ENCODE data around the gene KLK2. TPM values are rescaled to one million over a fixed set of nuclear protein-coding genes. Genes with fewer than 3 reads are reported as not detected.

The KLK2 gene
- total RNA-seq, 1 experiment from 2014 or later = not detected

DNA sequence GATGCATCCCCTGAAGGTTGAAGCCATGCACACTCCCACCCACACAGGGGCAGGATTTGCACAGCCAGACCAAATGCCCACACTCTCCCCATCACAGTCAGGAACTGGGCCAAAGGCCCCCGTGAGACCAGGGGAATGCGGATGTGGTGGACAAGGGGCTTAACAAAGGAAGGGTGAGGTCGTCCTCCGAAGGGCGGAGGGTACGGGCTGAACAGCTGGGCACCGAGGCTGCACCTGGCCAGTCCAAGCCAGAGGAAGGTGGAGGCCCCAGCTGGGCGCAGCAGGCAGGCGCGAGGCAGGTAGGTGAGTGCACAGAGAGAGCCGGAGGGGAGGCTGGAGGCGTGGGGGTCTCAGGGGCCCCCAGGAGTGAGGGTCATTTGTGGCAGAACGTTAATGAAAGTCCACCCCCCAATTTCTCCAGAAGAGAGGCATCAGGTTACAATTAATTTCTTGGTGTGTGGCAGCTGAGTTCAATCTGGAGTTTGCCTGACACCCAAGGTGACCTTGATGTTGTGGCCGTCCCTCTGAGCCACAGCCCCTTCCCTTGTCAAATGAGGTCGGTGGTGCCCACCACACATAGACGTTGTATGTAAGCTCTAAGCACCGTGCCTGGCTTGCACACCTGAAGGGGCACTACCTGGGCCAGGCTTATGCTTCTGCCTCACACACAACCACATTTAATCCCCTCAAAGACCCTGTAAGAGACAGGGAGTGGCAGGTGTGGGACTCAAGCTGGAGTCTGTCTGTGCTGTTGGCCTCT is 42.8 kb upstream of the KLK2 start:
- Mint-ChIP-seq H3K4me3 (ENCODE audit: low read depth, unreplicated experiment) (no peak overlapping the region), H3K4me1 (ENCODE audit: low read depth, unreplicated experiment) (no peaks in the 10 kb centered on the region), H3K36me3 (ENCODE audit: insufficient read depth, unreplicated experiment) (peaks cover 1% of the 10 kb centered on the region), H3K9me3 (ENCODE audit: low read depth, unreplicated experiment) (no peaks in the 10 kb centered on the region), H3K27ac (ENCODE audit: unreplicated experiment) (no peak overlapping the region), H3K27me3 (ENCODE audit: unreplicated experiment) (peaks cover 76% of the 10 kb centered on the region)
- CTCF ChIA-PET = no interaction called here
- BruUV-seq (replicated peaks) = no TSS peak
- DNase-seq = no peak
- intact Hi-C loops (cut with micrococcal nuclease; ENCODE audit: unreplicated experiment) = no loop called here
- TF ChIP-seq CTCF (IDR thresholded peaks at IDR 0.05; ENCODE audit: unreplicated experiment) = no peak

- no peak for TF ChIP-seq CTCF (IDR thresholded peaks at IDR 0.05; ENCODE audit: unreplicated experiment)
- H3K9me3 Mint-ChIP-seq (ENCODE audit: low read depth, unreplicated experiment) = no peaks in the 10 kb centered on the region
- no peak overlapping the region for H3K27ac Mint-ChIP-seq (ENCODE audit: unreplicated experiment)
- CTCF ChIA-PET = no interaction called here
- intact Hi-C loops (cut with micrococcal nuclease; ENCODE audit: unreplicated experiment) = no loop called here
- BruUV-seq (replicated peaks) = no TSS peak
- DNase-seq = no peak
- no peak overlapping the region for H3K4me3 Mint-ChIP-seq (ENCODE audit: low read depth, unreplicated experiment)
- H3K4me1 Mint-ChIP-seq (ENCODE audit: low read depth, unreplicated experiment) = no peaks in the 10 kb centered on the region
- peaks cover 7% of the 10 kb centered on the region for H3K36me3 Mint-ChIP-seq (ENCODE audit: insufficient read depth, unreplicated experiment)
- H3K27me3 Mint-ChIP-seq (ENCODE audit: unreplicated experiment) = peaks cover 75% of the 10 kb centered on the region
These were observed 42.2 kb upstream of the KLK2 start for GRCh38 chr19:50831026-50831396.

DNA sequence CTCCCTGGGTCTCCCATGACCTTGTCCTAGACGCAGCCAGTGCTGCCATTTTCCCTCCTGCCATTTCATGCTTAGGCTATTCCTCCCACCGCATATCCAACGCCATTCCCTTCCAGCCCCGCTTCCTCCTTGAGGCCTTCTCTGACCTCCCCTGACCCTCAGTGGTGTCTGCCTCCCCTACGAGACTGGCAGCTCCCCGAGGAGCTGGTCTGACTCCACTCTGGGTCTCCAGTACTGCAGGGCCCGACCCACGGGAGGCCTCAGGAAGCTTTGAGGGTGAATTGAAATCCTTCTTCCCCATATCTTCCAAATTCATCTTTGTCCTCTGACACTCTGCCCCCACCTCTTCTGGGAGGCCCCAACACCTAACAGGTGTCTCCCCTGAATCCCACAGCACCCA is 40.6 kb upstream of the KLK2 start:
- CTCF ChIA-PET = no interaction called here
- no peak for TF ChIP-seq CTCF (IDR thresholded peaks at IDR 0.05; ENCODE audit: unreplicated experiment)
- Mint-ChIP-seq H3K36me3 (ENCODE audit: insufficient read depth, unreplicated experiment) (peaks cover 21% of the 10 kb centered on the region), H3K4me3 (ENCODE audit: low read depth, unreplicated experiment) (no peak overlapping the region), H3K27me3 (ENCODE audit: unreplicated experiment) (peaks cover 75% of the 10 kb centered on the region), H3K9me3 (ENCODE audit: low read depth, unreplicated experiment) (no peaks in the 10 kb centered on the region), H3K27ac (ENCODE audit: unreplicated experiment) (no peak overlapping the region), H3K4me1 (ENCODE audit: low read depth, unreplicated experiment) (peaks cover 12% of the 10 kb centered on the region)
- no TSS peak for BruUV-seq (replicated peaks)
- intact Hi-C loops (cut with micrococcal nuclease; ENCODE audit: unreplicated experiment) = no loop called here
- DNase-seq = no peak

DNA sequence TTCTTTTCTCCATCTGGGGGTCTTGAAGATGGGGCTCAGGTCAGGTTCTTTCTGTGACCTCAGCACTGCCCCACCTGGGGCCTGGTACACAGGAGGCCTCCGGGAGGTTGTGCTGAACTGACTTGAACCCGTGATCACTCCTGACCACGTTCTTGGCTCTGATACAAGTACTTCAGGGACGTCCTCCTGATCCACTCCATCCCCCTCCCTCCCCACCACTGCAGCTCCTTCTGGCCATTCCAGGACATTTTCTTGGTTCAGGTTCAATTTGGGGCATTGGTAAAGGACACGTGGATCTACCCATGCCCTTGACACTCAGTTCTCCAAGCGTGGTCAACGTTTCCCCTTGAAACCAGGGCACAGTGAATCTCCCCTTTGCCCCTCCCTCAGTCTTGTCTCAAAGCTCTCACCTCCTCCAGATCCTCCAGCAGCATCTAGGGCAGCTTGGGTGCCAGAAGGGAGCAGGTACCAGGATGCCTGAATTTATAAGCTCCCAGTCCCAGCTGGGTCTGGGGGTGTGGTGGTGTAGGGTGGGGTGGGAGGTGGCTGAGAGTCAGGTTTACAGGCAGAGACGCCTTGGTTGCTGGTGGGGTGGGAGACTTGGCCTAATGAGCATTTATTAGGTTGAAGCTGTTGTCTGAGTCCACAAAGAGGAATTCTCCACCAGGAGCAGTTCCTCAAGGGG is 40.0 kb upstream of the KLK2 start, which contains the start of gene KLK15:
Gene KLK15, minus strand, starts transcription at position 458 of the 685 bp plus-strand sequence. CDS start 2,082 bp downstream, outside the sequence.
- CTCF ChIA-PET = interaction anchor here (0.7 kb wide), 1 partner anchor 151 kb away, joined by 3 read pairs; no protein-coding TSS in a partner anchor
- no peak for TF ChIP-seq CTCF (IDR thresholded peaks at IDR 0.05; ENCODE audit: unreplicated experiment)
- intact Hi-C loops (cut with micrococcal nuclease; ENCODE audit: unreplicated experiment) = no loop called here
- Mint-ChIP-seq H3K36me3 (ENCODE audit: insufficient read depth, unreplicated experiment) (peaks cover 22% of the 10 kb centered on the region), H3K4me3 (ENCODE audit: low read depth, unreplicated experiment) (no peak within 1 kb of the TSS), H3K4me1 (ENCODE audit: low read depth, unreplicated experiment) (peaks cover 12% of the 10 kb centered on the region), H3K27me3 (ENCODE audit: unreplicated experiment) (peaks cover 75% of the 10 kb centered on the region), H3K27ac (ENCODE audit: unreplicated experiment) (no peak within 1 kb of the TSS), H3K9me3 (ENCODE audit: low read depth, unreplicated experiment) (no peaks in the 10 kb centered on the region)
- no peak for DNase-seq
- BruUV-seq (replicated peaks) = no TSS peak
